GM23338 (cell line): ENCODE data around the gene SCAF8.

Source experiments
- CREB1 ChIP-seq: fragments of 250-450 bp; sonication (Bioruptor Pico); IDR thresholded peaks from 2 replicates; pipeline ENCODE4 v1.5.0; 2020; ENCODE audit warnings: low read depth, mild to moderate bottlenecking, moderate library complexity
- EZH2 ChIP-seq: fragments of 200-600 bp; sonication (generic); IDR thresholded peaks from one replicate; pipeline ENCODE4 v1.8.0; 2017; ENCODE audit warnings: antibody characterized with exemption, mild to moderate bottlenecking, low read depth; ENCODE audit not compliant: unreplicated experiment
- EZH2phosphoT487 ChIP-seq: fragments of 200-600 bp; sonication (generic); IDR thresholded peaks from one replicate; pipeline ENCODE4 v1.8.1; 2018; ENCODE audit warnings: antibody characterized with exemption; ENCODE audit not compliant: unreplicated experiment
- JUNB ChIP-seq: IDR thresholded peaks from one replicate; pipeline ENCODE4 v1.6.1; 2016; ENCODE audit warnings: antibody characterized with exemption; ENCODE audit not compliant: unreplicated experiment
- NANOG ChIP-seq: IDR thresholded peaks from 2 replicates; pipeline ENCODE4 v1.6.1; 2016; ENCODE audit warnings: antibody characterized with exemption, borderline replicate concordance
- POLR2AphosphoS5 ChIP-seq: IDR thresholded peaks from 2 replicates; pipeline ENCODE4 v1.6.1; 2016; ENCODE audit warnings: antibody characterized with exemption, low read depth
- ZNF114 ChIP-seq: fragments of 250-450 bp; sonication (Bioruptor Pico); IDR thresholded peaks from 2 replicates; pipeline ENCODE4 v1.5.0; 2020; ENCODE audit warnings: mild to moderate bottlenecking, moderate library complexity
- ZNF331 ChIP-seq: fragments of 250-450 bp; sonication (Bioruptor Pico); IDR thresholded peaks from 2 replicates; pipeline ENCODE4 v1.5.0; 2020; ENCODE audit warnings: low read depth, mild to moderate bottlenecking, moderate library complexity
- TF ChIP-seq, protein P1 (sequence below), 2 experiments: fragments of 200-600 bp in 1 of 2; sonication (generic) in 1 of 2; conservative IDR thresholded peaks; 2 replicates each; pipeline versions ENCODE4 v1.5.1 to v1.6.1; 2016 to 2017; ENCODE audit warnings: antibody characterized with exemption in 2 of 2, low read depth in 2 of 2, mild to moderate bottlenecking in 2 of 2, moderate library complexity in 1 of 2
- TF ChIP-seq, protein P2 (sequence below): IDR thresholded peaks from one replicate; pipeline ENCODE4 v1.6.1; 2018; ENCODE audit warnings: antibody characterized with exemption; ENCODE audit not compliant: unreplicated experiment
- TF ChIP-seq, protein P3 (sequence below): IDR thresholded peaks from 2 replicates; pipeline ENCODE4 v1.6.1; 2016; ENCODE audit warnings: antibody characterized with exemption

GRCh38 chr6:154719854-154720253, 13.4 kb upstream of the SCAF8 start:
- TF ChIP-seq, protein P1, sequence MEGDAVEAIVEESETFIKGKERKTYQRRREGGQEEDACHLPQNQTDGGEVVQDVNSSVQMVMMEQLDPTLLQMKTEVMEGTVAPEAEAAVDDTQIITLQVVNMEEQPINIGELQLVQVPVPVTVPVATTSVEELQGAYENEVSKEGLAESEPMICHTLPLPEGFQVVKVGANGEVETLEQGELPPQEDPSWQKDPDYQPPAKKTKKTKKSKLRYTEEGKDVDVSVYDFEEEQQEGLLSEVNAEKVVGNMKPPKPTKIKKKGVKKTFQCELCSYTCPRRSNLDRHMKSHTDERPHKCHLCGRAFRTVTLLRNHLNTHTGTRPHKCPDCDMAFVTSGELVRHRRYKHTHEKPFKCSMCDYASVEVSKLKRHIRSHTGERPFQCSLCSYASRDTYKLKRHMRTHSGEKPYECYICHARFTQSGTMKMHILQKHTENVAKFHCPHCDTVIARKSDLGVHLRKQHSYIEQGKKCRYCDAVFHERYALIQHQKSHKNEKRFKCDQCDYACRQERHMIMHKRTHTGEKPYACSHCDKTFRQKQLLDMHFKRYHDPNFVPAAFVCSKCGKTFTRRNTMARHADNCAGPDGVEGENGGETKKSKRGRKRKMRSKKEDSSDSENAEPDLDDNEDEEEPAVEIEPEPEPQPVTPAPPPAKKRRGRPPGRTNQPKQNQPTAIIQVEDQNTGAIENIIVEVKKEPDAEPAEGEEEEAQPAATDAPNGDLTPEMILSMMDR (conservative IDR thresholded peaks at IDR 0.05; ENCODE audit: low read depth in 2 of 2), result no peak
- TF ChIP-seq EZH2 (no peak), EZH2phosphoT487 (no peak), POLR2AphosphoS5 (no peak), NANOG (no peak), ZNF331 (no peak), JUNB (no peak), CREB1 (CRISPR knock-in tag) (no peak), ZNF114 (CRISPR knock-in tag) (no peak)
- TF ChIP-seq, protein P2, sequence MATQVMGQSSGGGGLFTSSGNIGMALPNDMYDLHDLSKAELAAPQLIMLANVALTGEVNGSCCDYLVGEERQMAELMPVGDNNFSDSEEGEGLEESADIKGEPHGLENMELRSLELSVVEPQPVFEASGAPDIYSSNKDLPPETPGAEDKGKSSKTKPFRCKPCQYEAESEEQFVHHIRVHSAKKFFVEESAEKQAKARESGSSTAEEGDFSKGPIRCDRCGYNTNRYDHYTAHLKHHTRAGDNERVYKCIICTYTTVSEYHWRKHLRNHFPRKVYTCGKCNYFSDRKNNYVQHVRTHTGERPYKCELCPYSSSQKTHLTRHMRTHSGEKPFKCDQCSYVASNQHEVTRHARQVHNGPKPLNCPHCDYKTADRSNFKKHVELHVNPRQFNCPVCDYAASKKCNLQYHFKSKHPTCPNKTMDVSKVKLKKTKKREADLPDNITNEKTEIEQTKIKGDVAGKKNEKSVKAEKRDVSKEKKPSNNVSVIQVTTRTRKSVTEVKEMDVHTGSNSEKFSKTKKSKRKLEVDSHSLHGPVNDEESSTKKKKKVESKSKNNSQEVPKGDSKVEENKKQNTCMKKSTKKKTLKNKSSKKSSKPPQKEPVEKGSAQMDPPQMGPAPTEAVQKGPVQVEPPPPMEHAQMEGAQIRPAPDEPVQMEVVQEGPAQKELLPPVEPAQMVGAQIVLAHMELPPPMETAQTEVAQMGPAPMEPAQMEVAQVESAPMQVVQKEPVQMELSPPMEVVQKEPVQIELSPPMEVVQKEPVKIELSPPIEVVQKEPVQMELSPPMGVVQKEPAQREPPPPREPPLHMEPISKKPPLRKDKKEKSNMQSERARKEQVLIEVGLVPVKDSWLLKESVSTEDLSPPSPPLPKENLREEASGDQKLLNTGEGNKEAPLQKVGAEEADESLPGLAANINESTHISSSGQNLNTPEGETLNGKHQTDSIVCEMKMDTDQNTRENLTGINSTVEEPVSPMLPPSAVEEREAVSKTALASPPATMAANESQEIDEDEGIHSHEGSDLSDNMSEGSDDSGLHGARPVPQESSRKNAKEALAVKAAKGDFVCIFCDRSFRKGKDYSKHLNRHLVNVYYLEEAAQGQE, result no peak
- TF ChIP-seq, protein P3, sequence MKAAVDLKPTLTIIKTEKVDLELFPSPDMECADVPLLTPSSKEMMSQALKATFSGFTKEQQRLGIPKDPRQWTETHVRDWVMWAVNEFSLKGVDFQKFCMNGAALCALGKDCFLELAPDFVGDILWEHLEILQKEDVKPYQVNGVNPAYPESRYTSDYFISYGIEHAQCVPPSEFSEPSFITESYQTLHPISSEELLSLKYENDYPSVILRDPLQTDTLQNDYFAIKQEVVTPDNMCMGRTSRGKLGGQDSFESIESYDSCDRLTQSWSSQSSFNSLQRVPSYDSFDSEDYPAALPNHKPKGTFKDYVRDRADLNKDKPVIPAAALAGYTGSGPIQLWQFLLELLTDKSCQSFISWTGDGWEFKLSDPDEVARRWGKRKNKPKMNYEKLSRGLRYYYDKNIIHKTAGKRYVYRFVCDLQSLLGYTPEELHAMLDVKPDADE, result no peak
